GM06990 (cell line): ENCODE data around the gene PPP1R14D.

Experiments
- DNase-seq: peaks from one replicate; pipeline ENCODE4 v3.0.0-alpha.2; 2011; ENCODE audit not compliant: insufficient read length; ENCODE audit errors: extremely low read depth
- H3K27me3 ChIP-seq: replicated peaks from 2 replicates; pipeline ENCODE4 v1.6.0; 2011; ENCODE audit warnings: low read length; ENCODE audit not compliant: control insufficient read depth, insufficient read depth
- H3K36me3 ChIP-seq: 2 replicates; pipeline ENCODE4 v1.5.1; 2011; ENCODE audit warnings: low read length; ENCODE audit not compliant: control insufficient read depth, insufficient read depth
- H3K4me3 ChIP-seq: replicated peaks from 2 replicates; pipeline ENCODE4 v1.5.1; 2011; ENCODE audit warnings: low read depth, mild to moderate bottlenecking, control low read depth, low read length
- TF ChIP-seq, protein P1 (sequence below): IDR thresholded peaks from 2 replicates; pipeline ENCODE4 v1.5.1; 2011; ENCODE audit warnings: low read length, control low read depth, mild to moderate bottlenecking, inconsistent platforms; ENCODE audit not compliant: insufficient read depth, poor library complexity, severe bottlenecking

Gene PPP1R14D

DNA sequence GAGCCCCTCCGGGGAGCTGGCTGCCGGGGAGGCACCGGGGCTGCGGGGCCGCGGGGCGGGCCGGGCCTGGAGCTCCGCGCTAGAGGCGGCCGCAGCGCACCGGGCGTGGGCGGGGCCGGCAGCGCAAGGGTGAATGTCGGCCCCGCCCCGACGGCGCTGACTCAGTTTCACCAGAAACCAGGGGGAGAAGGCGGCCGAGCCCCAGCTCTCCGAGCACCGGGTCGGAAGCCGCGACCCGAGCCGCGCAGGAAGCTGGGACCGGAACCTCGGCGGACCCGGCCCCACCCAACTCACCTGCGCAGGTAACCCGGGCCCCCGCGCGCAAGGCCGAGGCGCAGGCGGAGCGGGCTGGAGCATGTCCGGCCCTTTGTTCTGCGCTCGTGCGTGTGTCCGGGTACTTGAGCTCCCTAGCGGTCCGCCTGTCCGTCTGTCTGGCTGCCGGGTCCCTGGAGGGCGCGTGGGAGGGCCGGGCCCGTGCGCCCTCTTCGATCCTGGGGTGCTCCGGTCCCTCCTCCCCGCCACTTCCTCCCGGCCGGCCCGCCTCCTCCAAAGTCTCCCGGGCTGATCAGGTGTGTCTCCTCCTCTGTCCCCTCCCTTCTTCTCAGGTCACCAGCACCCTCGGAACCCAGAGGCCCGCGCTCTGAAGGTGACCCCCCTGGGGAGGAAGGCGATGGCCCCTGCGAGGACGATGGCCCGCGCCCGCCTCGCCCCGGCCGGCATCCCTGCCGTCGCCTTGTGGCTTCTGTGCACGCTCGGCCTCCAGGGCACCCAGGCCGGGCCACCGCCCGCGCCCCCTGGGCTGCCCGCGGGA is 15.6 kb upstream of the PPP1R14D start, which contains the start of gene SPINT1:
Gene SPINT1 (plus strand): TSS at position 164 of the 811 bp plus-strand sequence. CDS start 507 bp downstream, at position 671.
- Histone ChIP-seq H3K27me3 (no peaks in the 10 kb centered on the region; the same call in 1 of the 2 replicates), H3K36me3 (no peaks in the 10 kb centered on the region), H3K4me3 (peak within 1 kb of the TSS; percentile 66)
- peak; percentile 68 for DNase-seq
- TF ChIP-seq, protein P1, sequence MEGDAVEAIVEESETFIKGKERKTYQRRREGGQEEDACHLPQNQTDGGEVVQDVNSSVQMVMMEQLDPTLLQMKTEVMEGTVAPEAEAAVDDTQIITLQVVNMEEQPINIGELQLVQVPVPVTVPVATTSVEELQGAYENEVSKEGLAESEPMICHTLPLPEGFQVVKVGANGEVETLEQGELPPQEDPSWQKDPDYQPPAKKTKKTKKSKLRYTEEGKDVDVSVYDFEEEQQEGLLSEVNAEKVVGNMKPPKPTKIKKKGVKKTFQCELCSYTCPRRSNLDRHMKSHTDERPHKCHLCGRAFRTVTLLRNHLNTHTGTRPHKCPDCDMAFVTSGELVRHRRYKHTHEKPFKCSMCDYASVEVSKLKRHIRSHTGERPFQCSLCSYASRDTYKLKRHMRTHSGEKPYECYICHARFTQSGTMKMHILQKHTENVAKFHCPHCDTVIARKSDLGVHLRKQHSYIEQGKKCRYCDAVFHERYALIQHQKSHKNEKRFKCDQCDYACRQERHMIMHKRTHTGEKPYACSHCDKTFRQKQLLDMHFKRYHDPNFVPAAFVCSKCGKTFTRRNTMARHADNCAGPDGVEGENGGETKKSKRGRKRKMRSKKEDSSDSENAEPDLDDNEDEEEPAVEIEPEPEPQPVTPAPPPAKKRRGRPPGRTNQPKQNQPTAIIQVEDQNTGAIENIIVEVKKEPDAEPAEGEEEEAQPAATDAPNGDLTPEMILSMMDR: no peak

DNA sequence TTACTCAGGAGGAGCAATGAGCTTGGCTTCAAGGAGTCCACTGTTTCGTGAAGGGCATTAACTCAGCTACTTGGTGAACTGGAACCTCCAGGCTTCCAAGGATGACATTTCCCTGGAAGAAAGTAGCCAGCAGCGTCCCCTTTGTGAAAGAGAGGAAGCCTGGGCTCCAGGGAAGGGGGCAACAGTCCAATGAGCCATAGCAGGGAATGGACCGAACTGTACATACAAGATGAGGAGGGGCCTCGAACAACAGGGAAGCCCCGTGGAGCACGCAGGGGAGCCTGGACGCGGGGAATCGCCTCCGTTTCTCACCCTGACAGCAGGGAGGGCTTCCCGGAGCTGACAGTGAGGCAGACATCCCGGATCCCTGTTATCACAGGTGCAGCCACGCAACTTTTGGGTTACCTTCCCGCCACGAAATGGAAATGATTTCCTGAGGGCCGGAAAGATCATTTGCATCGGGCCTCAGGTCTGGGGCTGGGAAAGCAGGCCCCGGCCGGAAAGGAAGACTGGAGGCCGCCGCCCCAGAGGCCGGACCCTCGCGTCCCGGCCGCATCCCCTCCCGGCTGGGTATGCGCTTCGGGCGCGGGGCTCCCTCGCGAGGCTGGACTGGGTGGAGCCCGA is 14.9 kb upstream of the PPP1R14D start:
- Histone ChIP-seq H3K36me3 (no peaks in the 10 kb centered on the region), H3K27me3 (no peaks in the 10 kb centered on the region; the same call in 1 of the 2 replicates), H3K4me3 (peak overlapping the region; percentile 66)
- TF ChIP-seq, protein P1: no peak
- no peak for DNase-seq

- Histone ChIP-seq H3K4me3 (no peak overlapping the region), H3K27me3 (no peaks in the 10 kb centered on the region; the same call in 1 of the 2 replicates), H3K36me3 (no peaks in the 10 kb centered on the region)
- no peak for DNase-seq
- TF ChIP-seq, protein P1: no peak
Observed at GRCh38 chr15:40841741-40842140, 13.2 kb upstream of the PPP1R14D start.

GRCh38 chr15:40838756-40839155 is 10.2 kb upstream of the PPP1R14D start:
- no peak for DNase-seq
- no peaks in the 10 kb centered on the region; the same call in 1 of the 2 replicates for H3K27me3 ChIP-seq
- TF ChIP-seq, protein P1: no peak
- H3K36me3 ChIP-seq: no peaks in the 10 kb centered on the region
- H3K4me3 ChIP-seq: no peak overlapping the region

DNA sequence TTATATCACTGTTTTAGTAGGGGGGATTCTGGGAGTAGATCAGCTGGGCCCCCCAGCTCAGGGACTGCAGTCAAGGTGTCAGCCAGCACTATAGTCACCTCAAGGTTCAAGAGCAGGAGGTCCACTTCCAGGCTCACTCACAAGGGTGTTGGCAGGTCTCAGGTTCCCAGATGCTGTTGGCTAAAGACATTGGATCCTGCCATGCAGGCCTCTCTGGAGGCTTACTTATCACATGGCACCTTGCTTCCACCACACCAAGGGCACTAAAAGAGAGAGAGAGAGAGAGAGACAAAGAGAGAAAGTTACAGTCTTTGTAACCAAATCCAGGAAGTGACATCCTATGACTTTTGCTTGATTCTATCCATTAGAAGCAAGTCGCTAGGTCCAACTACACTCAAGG is 7.5 kb upstream of the PPP1R14D start:
- Histone ChIP-seq H3K36me3 (no peaks in the 10 kb centered on the region), H3K4me3 (no peak overlapping the region), H3K27me3 (no peaks in the 10 kb centered on the region)
- TF ChIP-seq, protein P1: no peak
- no peak for DNase-seq
